Activated T-helper 1 cell treated with anti-CD3 and anti-CD28 coated beads, Interleukin-2, amount 50 U/mL, for 16 hours (primary cell): Measurements from ENCODE around the gene MLLT1.

Source experiments
- DNase-seq, 2 donors: peaks; one replicate each; pipeline ENCODE4 v3.0.0-alpha.2; 2020; ENCODE audit warnings: low read depth in 1 of 2, low spot score in 1 of 2

MLLT1 gene

DNA sequence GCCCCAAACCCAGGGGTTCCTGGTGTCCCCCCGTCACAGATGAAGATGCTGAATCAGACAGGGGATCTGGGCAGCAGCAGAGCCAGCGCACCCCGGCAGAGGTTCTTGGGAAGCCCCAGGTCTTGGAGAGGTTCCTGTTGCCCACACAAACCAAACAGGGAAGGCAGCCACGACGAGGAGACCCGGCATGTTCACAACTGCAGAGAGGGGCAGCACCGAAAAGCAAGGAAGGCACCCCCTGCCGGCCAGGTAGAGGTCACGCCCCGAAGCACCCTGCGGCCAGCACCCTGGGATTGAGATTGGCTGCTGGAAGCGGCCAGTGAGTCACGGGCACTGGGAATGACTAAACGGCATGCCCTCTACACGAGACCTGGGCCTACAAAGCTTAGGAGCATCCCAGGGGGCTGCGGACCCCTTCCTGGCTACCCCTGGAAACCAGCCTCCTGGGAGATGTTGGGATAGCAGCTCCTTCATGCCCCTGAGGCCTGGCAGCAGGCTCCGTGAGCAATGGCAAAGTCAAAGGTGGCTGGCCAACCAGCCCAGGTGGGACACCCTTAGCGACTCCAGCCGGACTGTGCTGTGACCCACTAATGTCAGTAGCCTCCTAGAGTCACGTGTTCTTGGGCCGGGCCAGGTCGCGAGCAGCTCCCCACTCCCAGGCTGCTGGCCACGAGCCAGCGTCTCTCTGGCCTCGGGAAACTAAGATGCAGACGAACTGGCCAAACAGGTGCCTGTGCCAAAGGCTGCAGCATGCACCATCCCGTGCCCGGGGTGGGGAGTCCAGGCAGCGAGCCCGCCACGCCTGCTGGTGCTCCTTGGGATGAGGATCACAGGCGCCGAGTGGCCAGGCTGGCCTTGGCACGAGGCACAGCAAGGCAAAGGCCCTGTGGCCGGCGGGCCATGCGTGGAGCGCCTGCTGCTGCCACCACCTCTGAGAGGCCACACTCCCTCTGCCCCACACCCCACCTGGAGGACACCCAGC, 43.2 kb downstream of the MLLT1 start:
- DNase-seq: no peak

DNA sequence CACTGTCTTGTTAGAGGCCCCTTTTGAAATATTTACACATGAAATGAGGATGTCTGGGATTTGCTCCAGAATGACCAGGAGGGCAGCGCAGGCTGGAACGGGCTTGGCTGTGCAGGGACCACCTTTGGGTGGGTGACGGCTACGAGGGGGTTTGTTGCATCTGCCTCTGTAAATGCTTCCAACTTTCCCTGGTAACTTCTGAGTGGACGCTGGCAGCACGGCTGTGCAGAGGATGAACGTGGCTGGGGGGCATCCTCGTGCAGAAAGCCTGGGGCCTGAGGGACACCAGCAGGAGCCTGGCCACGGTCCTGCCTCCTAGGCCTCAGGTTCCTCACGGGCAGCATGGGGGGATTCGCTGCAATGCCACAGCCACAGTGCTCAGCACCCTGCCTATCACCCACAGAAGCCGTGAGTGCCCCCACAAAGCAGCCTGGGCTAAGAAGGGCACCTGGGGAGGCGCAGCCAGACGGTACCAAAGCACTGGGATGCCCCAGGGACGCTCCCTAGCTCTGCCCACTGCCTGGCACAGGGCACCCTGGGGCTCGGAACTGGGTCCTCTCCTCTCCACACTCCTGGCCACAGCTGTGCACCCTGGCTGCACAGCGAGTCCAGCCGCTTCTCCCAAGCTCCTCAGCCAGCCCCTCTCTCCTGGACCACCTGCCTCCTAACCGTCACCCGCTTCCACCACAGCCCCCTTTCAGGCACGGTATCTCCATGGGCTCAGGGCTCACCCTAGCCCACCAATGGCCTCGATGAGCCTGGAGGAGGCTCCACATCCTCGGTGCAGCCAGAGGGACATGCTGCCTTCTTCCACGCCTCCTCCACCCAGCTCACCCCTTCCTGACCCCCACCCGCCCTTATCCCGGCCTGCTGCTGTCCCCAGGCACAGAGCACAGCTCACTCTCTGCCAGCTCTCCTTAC, 44.5 kb downstream of the MLLT1 start:
- no peak for DNase-seq

DNA sequence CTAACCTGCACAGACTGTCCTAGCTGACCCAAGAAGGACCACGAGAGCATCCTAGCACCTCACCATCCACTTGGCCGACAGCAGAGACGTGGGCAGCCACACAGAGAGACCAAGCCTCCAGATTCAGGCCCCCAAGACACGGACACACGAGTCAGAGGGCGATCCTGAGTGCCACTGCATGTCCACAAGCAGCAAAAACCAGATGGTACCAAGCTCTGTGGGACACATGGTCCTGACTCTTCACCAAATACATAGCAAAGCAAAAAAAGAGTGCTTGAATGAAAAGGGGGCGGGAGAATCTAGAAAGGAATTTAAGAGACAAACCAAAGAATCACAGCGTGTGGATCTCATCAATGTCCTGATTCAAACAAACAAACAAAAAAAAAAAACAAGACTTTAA, 45.2 kb downstream of the MLLT1 start:
- DNase-seq: no peak

DNA sequence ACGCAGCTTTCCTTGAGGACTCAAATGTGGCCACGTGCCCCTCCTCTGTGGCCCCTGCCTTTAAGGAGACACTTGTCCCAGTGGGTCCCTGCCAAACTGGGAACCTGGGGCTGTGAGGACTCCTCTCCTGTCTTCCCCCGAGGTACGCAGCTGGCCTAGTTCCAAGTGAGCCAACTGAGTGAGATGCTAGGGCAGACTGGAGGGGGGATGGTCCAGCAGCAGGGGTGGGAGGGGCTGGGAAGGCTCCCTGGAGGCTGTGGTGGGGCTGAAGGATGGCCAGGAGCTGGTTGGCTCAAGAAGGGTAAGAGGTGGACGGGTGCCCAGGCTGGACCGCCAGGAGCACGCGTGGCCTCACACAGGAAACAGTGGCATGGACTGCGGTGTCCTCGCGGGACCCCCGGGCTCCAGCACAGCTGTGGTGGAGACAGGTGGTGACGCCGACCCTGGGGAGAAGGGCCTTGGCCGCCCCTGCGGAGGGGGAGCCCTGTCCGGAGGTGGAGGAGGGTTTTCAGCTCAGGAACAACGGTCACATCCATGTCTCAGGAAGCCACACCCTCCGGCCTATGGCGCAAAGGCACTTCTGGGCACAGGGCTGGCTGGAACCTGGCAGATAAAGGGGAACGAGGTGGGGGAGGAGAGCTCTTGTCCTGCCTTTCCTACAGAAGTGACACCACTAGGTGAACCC, 45.8 kb downstream of the MLLT1 start:
- DNase-seq: no peak

DNA sequence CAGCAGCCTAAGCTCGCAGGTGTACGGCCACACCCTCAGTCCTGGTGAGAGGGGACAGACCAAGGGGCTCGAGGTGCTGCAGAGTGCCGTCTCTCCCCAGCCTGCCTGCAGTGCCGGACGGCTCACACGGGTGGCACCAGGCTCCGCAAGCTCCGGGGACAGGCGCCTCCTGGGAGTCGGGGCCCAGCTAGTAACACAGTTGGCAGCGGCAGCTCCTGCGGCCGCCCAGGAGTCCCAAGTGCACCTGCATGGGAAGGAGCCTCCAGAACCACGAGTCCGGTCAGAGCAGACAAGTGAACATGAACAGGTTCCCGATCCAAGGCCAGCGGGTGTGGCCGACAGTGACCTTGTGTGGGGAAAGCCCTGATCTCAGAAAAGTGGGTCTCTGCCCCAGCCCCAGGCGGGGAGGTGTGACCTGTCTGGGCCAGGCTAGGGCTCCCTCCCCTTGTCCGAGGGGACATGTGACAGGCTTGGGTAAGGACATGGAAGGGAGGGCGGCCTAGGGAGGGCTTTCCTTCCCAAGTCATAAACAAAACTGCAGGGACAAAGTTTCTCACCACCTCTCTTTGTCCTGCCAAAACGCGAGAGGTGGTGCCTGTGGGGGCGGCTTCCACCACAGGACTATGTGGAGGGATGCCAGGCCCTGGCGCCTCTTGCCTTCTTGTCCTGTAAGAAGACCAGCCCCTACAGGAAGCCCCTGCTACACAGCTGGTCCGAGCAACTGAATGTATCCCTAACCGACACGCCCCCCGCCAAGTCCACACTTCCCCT, 46.5 kb downstream of the MLLT1 start:
- no peak for DNase-seq

DNA sequence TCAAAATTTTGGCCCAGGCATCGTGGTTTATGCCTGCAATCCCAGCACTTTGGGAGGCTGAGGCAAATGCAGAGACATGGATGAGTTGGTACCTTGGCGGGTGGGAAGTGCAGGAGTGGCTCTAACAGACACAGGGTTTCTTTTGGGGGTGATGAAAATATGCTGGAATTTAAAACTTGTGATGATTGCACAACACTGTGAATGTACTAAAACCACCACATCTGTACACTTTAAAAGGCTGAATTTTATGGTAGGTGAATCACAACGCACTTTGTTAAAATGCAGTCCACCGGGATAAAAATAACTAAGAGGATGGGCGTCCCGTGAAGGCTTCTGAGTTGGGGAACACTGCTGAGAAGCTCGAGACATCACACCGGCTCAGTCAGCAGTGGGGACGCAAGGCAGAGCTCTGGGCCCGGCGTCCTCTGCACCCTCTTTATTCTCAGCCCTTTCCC, 47.1 kb downstream of the MLLT1 start:
- DNase-seq: no peak

DNA sequence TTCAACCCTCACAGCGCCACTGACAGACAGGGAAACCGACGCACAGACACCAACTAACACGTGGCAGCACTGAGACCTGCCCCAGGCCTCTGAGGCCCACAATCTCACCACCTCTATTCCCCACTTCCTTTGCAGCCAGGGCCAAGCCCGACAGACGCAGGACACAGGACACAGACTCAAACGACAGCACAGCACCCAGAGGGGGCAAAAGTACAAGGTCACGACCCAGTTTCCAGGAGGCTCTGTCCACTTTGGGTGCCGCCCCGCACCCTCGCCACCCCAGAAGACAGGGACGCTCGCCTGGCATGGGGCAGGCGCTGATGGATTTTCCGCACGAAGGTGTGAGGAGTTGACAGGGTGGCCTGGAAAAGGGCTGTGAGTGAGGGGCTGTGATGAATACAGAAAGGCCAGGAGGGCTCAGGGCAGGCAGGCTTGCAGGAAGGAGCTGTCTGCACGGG, 48.8 kb downstream of the MLLT1 start:
- DNase-seq: no peak

DNA sequence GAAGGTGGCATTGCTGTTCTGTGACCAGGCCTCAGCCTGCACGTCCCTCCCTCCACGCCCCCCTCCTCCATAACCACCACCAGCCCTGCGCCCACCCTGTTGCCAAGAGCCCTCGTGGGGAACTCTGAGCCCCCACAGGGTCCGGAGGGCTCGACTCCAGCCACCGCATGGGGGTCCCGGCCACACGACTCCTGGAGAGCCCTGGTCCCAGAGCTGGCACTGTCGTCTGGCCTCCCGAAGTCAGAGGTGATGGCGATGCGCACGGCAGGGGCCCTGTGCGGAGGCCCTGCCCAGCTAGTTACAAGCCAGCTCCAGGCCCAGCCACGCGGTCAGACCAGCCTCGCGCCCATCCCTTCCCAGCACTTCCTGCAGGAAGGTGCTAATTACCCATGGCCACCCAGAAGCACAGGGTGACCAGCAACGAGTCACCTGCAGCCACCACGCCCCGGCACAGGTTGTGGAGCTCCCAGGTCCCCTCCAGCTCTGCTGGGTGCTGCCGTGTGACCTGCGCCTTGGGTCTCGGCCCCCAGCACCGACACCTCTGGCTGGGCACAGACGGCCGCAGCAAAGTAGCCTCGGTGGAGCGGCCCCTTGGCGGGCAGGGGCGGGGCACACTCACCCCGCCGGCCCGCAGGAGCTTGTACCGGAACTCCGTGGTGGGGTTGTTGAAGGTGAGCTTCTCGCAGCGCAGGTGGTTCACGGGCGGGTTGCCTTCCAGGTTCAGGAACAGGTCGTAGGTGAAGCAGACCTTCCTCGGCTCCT, 49.6 kb downstream of the MLLT1 start:
- no peak for DNase-seq

DNA sequence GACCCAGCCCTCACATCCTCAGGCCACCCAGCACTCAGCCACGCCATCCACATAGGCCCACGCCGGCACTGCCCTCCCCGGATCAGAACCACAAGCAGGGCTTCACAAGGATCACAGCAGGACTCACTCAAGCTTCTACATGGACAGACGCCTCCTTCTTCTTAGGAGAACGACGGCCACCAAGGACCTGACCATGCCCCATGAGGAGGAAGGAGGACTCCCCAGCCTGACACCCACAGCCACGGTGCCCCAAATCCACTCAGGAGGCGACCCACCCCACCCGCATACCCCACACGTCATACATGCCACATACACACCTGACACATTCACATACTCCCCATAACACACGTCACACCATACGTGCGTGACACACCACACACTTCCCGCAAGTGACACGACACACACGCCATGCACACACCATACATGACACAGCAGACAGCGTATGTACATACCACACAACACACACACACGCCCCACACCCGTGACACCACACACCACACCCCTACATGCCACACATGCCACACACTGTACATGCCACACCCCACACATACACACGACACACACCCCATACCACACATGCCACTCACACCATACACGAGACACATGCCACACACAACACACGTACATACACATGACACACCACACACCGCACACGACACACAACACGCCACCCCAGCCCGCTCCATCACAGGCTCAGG, 50.4 kb downstream of the MLLT1 start:
- no peak for DNase-seq

DNA sequence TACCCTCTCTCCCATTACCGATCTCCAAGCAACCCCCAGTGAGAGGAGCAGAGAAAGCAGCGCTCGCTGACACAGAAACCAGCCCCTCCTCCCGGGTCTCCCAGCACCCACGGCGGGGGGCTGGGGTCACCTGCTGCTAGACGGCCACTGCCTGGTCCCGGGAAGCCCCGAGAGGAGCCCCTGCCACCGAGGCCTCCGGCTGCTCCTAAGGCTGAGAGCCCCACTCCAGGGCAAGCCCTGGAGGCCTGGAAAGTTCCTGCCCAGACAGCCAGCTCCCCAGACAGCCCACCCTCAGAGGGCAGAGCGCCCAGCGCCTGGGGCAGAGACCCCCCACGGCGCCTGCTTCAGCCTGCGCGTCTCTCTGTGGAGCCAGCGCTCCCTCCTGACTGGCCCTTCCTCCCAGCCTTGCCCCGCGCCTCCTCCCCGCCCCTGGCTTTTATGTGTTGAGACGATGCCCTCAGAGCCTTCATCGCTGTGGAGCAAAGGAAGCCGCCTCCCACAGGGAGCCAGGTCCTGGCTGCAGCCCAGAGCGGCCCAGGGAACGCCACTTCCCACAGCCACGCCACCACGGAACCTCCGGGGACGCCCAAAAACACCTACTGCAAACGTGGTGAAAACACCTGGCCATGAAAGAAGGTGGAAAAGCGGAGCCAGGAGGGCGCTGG, 51.1 kb downstream of the MLLT1 start:
- no peak for DNase-seq

DNA sequence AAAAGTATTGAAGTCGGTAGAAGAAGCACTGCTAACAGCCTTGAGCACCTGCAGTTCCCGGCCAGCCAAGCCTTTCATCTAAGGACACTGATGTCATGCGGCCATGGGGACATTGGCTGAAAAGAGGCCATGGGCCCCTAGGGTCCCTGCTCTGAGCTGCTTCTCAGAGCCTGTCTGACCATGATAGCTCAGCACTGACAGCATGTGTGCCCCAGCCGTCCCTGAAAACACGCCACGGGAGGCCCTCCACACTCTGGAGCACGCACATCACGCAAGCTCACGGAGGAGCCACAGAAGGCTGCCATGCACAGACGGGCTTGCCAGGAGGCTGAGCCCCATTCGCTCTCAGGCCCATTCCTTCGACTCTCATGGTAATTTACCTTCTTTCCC, 51.8 kb downstream of the MLLT1 start:
- no peak for DNase-seq

DNA sequence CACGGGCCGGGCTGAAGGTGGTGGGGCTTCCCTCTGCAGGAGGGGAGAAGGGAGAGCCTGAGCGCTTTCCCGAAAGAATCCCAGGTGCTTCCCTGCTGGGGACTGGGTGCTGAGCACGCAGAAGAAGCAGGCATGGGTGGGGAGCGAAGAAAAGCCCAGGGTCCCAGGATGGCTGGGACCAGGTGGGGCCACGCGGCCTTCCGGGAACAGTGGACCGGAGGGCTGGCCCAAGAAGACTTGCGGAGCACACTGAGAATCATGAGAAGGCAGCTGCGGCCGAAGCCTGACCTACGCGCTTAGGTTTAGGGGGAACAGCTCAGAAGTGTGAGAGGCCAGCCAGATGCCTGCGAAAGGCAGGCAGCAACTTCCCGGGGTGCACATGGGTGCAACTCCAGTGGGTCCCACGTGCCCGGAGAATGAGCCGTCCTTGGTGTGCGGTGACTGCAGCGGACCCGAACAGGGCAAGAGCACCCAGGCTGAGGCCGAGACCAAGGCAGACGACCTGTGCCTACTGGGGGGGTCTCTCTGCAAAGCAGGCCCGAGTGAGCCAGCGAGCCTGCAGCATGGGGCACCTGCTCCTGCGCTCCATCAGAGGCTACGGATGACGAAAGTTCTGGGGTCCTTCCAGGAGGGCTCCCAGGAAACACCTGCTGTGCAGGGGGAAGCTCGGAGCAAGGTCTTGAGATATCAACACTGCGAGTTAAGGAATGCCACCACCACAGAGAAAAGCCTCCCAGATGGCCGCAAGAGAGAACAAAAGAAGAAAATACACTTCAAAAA, 52.4 kb downstream of the MLLT1 start:
- no peak for DNase-seq

DNA sequence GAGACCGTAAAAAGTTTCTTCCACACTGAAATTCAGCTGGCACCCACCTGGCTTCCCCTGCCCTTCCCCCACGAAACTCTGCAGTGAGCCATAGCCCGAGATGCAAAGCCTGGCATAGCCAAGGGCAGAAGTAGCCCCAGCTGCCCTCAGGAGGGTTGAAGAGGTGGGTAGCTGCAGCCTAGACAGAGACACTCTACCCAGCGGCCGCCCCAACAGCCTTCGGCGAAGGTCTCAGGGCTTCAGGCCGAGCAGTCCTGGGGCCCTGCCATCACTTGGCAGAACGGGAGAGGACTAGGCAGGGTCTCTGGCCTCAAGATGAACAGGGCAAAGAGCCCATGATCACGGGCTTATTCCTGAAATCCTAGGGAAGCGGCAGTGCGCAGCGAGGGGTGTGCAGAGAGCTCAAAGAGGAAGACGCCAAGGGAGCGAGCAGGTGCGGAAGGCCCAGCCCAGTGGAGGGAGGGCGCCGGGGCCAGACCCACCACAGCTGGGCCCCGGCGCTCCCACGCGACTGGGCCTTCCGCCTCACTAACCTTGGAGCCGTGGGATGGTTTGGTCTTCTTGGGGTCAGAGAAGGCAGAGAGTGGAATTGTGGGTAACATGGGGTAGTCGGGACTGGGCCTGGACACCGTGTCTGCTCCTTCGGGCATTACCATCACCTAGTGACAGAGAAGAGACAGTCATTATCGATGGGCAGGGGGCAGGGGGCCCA, 53.2 kb downstream of the MLLT1 start:
- no peak for DNase-seq

DNA sequence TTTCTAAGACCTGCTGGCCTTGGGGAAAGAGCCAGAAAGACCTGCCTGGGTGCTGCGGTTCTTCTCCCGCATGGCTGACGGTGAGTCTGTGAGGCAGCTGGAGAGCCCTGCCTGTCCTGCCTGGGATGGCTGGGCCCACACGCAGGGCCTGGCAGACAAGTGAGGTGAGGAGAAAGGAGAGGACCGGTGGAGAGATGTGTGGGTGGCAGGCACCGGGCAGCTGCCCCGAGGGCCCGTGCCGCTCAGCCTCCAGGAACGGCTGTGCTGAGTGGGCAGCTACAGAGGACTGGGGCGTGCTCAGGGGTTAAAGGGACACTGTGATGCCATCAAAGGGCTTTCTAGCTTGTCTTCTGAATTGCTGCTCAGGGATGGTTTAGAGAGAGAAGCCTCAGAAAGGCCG, 53.8 kb downstream of the MLLT1 start:
- DNase-seq: no peak

DNA sequence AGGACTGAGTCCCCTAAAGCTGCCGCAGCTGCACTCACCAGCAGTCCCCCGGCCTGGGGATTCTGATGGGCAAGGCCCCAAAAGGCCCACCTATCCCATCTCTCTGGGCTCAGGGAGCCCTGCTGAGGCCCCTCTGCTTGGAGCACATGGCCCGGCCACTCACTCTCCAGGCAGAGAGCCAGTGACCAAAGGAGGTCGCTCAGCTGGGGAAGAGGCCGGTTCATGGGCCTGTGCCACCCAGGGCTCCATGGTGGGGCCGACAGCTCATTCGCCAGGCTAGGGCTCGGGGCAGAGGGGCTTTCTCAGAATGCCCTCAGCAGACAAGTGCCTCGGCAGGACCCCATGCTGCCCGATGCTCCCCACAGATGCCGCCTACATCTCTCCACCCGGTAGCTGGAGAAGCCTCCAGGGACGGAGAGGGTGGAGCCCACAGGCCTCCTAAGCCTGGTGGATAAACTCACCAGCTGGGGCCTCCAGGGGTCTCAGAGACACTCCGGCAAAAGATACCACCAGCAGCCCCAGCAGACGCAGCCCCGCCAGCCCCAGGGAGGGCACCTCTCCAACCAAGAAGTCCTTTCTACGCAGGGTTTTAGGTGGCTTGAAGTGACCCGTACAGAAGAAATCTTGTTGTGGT, 54.4 kb downstream of the MLLT1 start:
- DNase-seq: no peak

DNA sequence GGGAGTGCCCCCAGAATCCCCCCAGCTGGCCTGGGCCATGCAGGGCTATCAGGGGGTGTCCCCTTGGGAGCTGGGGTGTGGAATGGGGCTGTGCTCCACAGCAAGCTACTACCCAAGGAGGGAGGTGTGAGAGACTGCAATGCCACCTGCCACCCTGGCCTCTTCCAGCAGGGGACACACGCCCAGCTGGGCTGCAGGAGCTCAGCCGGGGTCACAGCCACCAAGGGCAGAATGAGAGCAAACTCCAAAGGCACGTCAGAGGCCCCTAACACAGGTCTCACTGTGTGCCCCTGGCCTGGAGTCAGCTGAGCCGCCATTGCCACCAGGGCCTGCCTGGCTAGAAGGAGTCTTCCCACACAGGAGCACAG, 55.5 kb downstream of the MLLT1 start:
- DNase-seq: no peak
